GM21526 (cell line): ENCODE data around the gene ITIH5.

Experiments
- ATAC-seq: cut with Tn5 transposase; IDR thresholded peaks from one replicate; pipeline ENCODE4 v1.9.1; 2021; ENCODE audit warnings: moderate library complexity; ENCODE audit not compliant: unreplicated experiment, low FRiP score

ITIH5 gene

DNA sequence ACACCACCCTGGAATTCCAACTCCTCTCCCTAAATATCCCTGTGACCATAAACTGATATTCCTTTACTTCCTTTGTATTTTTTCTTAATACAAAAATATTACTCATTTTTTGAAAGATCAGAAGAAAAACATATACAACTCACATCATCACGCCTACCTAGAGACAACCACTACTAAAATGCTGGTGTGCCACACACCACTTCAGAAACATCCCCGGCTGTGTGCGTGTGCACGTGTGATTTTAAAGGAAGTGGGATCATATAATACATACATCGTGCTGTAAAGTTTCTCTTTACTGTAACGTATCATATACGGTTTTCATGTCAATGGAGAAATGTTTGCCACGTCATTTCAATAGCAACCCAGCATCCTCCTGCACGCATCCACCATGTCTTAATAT lies 76.5 kb downstream of the ITIH5 start:
- ATAC-seq, result no peak

DNA sequence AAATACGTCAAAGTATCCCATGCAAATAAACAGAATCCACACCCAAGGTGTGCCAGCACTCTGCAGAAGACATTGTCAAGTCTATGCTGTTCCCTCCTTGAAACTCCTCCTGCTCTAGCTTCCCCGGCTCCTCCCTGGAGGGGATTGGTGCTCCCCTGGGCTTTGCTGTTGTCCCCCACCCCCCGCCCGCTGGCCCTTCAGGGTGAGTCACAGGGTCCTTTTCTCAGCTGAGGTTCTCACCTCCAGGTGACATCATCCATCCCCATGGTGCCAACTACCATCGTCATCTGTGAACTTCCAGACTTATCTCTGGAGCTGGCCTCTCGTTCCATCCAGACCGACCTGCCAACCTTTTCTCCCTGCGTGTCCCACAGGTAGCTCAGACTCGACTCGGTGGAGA lies 77.0 kb downstream of the ITIH5 start:
- ATAC-seq, result no peak

DNA sequence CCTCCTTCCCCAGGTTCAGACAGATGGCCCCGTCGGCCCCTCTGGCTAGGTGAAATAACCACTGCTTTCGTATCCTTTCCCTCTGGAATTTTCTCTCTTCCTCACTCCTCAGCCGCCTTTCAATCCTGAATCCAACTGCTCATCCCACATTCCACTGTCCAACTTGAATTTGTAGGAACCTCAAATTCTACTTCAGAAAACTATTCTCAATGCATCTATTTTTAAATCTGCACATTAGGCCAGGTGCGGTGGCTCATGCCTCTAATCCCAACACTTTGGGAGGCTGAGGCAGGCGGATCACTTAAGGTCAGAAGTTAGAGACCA lies 78.9 kb downstream of the ITIH5 start:
- no peak for ATAC-seq

DNA sequence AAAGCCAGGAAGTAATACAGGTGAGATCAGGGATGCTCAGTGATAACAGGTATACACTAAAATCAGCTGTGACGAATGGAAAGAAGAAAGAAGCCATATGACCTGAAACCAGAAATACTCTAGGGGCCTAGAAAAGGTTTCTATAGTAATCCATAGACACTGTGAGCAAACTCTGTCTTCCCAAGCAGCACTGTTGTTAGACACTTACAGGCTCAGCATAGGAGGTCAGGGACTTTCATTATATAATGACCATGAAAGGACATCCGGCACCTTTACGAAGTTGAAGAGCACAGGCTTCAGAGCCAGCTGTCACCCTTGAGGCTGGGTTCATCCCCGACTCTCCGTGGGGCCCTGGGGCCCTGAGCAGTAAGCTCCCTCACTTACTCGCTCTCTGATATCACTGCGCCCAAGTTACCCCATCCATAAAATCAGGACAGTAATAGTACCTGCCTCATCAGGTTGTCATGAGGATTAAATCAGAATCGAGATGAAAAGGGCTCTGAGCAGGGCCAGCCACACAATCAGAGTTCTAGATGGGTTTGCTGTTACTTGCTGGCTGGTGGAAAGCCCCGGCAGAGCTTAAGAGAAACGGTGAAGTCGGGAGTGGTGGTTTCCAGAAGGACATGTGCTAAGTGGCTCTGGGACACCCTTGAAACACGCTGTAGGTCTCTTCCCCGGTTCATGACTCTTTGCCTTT lies 79.5 kb downstream of the ITIH5 start:
- no peak for ATAC-seq

DNA sequence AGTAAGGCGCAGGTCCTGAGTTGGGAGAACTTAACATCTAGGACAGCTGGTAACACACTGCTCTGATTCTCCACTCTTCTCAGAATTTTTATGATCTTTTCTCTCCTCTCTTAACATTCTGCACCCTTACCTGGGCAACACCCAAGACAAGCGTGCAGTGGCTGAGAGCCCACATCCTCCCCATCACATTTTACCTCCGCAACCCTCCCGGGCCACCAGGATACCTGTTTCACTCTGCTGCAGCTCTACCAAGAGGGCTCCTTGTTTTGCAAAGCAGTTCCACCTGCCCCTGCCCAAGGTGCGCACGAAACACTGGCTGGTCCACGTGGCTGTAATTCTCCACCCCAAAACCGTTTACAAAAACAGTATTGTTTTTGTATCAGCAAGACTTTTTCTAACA lies 81.5 kb downstream of the ITIH5 start:
- ATAC-seq, result no peak

DNA sequence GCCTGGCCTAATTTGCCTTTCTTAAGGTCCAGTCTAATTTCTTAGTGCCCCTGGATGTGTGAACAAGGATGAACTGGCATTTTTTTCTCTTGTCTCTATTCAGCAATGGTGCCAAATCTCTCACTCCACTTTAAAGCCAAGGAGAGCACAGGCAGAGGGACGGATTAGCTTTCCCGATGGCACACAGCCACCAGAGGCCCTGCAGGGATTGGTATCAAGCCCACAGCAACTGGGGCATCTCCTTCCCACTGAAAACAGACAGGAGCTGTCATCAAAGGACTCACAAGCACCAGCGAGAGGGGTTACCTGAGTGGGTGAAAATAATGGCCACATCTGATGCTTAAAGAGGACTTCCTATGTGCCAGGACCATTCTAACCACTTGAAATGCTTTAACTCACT lies 83.1 kb downstream of the ITIH5 start:
- no peak for ATAC-seq

DNA sequence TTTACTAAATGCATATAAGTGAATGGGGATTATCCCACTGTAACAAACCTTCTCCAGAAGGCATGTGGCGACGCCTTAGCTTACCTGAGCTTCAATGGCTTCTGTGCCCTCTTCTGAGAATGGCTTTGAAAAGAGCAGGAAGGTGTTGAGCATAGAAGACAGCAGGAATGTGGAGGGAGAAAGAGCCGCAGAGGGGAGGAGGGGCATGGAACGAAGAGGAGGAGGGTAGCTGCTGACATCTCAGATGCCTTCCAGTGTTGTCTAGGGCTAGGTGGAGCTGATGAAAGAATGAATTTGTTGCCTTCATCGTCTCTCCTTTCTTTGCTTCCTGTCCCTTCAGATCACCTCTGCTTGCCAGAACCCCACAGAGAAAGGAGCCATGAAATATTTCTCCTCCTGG lies 86.2 kb downstream of the ITIH5 start:
- ATAC-seq, result no peak

DNA sequence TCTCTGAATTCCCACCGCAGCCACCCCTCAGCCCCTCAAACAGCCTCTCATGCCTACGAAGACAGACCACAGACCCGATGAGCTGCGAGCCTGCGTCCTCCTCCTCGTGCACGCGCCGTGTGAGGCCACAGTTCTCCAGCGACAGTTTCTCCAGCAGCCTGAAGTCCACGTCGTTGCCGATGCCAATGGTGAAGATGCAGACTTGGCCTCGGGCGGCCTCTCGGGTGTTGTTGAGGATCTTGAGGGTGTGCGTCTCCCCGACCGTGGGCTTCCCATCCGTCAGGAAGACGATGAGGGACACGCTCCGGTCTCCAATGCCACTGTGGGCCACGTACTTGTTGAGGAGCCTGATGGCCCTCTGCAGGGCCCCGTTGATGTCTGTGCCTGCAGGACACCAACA lies 87.1 kb downstream of the ITIH5 start:
- no peak for ATAC-seq

DNA sequence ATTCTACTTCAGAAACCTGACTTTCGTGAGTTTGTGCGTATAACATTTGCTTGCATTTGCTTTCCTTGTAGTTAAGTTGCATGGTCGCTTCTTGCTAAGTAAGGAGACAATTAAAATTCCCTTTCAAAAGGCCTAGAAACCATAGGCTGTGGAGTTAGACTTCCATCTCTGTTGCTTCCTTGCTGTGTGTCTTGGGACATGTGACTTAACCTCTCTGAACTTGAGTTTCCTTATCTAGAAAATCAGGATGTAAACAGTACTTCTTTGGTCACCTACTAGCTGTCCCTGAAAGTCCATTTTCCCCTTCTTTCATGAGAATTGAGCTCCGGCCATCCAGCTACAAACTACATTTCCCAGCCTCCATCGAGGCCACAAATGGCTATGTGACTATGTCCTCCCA lies 89.2 kb downstream of the ITIH5 start:
- no peak for ATAC-seq

DNA sequence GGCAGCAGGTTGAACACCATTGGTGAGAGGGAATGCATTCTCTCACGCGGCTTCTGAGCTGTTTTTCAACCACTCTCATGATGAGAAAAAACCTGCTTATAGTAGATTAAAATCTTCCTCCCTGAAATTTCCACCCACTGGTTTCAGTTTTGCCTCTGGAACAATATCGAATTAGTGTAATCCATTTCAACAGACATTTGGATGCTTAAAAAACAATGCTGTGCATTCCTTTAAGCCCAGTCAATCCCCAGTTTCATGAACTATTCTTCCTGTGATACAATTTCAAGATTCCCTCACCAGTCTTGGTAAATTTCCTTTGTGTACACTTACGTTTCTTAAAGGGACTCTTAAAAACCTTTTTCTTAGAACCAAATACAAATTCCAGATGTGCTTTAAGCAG lies 89.6 kb downstream of the ITIH5 start:
- ATAC-seq, result no peak

DNA sequence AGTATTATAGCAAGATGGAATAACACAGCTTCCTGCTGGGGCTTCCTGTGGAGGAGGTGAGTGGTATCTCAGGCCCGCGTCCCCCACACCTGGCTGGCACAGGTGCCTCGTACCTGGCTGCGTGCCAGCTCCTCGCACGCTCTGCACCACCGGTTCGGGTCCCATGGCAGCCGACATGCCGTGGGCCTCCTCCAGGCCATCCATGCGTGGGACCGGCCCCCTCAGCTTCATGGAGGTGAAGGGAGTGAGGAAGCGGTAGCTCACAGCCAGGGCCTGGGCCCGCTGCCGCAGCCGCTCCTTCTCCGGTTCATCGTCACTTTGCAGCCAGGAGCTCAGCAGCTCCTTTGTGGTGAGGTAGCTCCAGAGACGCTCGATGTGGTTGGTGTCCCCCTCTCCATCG lies 90.4 kb downstream of the ITIH5 start:
- no peak for ATAC-seq

DNA sequence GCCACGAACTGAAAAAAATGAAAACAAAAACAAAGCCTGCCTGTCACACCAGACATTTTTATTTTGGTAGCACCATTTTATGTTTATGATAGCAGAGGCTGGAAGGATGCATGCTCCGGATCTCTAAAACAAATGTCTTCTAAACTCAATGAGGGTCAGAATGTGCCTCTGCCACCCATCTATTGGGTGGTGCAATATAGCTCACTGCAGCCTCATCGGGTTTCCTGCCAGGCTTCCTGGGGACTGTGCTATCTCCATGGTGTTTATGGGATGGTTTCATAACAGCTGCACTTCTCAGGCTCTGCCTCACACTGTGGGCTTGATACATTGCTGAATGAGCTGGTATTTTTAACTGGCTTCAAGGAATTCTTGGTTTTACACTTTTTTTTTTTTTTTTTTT lies 94.4 kb downstream of the ITIH5 start:
- no peak for ATAC-seq

DNA sequence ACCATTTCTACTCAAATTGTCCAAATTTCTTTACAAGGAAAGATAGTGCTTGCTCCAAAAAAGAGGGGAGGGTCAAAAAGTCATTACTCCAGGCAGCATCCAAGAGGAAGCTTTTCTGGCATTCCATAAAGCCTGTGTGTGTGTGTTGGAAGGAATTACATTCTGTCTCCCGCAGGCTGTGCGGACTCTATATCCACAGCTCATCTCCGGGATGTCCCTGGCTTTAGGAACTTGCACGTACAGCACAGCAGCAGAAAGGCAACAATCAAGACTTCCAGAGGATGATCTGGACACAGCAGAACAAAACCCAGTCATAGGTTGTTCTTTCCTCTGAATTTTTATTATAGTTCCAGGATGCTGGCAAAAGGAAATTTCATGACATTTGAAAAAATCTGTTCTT lies 94.8 kb downstream of the ITIH5 start:
- no peak for ATAC-seq

DNA sequence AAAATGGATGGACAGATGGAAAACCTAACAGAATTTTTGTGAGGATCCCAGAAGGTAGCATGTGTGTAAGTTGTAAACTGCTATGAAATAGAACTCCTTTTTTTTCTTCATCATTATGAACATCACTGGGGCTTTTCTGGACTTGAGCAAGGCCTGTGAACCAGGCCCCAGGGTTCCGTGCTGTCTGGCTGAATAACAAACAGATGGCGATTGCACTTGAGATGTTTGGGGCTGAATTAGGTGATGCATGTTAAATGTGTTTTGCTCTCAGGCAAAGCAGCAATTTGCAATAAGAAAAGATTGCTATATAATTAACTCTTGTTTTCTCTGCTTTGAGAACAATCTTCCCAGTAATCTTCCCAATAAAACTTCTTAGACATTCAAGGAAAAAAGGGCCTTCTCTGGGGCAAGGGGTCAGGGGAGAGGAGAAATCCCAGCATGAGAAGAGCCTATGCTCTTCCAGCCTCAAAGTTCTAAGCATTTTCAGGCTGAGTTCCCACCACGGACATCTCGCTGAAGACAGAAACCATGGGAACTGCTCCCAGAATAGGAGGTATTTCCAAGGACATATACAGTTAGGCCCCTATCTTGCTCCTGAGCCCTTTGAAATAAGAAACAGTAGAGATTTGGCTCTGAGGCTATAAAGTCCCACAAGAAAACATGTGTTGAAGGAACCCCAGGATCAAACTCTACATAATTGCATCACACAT lies 98.7 kb downstream of the ITIH5 start:
- no peak for ATAC-seq

DNA sequence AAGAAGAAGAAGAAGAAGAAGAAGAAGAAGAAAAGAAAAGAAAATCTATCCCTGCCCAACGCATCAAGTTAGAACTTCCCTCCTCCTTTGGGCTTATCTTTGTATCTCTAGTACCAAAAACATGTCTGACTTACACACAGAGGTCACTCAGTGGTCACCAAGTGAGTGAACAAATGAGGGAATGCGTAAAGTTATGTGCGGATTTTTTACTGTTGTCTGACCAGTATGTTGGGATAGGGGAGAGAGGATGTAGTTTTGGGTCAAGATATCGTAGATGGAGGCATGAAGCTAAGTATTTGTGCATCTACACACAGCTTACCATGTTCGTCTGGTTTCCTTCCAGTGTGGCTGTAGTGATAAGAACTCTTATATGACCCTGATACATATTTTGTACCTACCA lies 99.9 kb downstream of the ITIH5 start:
- no peak for ATAC-seq

DNA sequence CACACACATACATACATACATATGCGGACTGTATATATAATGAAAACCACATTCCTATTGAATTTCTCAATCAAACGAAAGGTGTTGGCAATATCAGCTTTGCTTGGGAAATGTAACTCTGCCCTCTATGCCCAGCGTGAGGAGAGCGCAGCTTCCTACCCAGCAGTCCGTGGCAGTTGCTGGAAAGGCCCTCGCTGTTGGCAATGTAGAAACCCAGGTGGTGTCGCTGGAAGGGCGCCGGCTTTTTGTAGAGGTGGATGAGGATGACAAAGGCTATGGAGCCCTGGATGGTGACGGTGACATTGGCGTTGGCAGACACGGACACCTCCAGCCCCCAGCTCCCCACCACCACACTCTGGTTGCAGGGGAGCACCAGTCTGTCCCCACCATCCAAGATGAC lies 100.9 kb downstream of the ITIH5 start:
- ATAC-seq, result no peak

DNA sequence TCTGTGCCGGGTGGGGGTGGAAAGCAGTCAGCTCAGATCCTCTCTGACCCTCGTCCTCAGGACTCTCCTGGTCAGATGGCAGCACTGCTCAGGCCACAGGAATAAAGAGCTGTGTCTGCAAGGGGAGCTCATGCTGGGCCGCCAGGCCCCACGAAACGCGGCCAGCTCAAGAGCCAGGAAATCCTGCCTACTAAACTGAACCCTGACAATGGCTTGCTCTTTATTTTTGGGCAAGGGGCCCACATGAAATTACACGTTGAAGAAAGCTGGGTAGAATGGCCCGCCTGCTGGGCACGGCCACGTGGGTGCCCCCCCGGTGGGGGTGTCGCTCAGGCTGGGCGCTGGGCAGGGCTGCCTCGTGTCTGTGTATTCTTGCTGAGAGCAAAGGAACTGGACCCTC lies 103.0 kb downstream of the ITIH5 start:
- no peak for ATAC-seq

DNA sequence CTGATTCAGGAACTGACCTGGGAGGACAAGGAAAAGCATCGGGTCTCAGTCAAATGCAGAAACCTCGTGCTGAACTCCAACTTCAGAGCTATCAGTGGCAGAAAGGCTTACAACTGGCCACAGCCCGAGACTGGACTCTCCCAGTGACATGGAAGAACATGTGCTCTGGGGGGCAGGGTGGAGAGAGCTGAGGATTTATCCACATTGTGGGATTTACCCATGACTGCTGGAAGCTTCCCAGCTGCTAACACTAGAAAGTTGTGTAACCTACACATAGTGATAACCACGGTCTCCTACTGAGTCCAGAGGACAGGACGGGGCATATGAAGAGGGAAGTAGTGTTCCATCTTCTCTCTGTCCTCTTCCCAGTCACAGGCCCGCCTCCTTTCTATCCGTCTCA lies 103.4 kb downstream of the ITIH5 start:
- ATAC-seq, result no peak

DNA sequence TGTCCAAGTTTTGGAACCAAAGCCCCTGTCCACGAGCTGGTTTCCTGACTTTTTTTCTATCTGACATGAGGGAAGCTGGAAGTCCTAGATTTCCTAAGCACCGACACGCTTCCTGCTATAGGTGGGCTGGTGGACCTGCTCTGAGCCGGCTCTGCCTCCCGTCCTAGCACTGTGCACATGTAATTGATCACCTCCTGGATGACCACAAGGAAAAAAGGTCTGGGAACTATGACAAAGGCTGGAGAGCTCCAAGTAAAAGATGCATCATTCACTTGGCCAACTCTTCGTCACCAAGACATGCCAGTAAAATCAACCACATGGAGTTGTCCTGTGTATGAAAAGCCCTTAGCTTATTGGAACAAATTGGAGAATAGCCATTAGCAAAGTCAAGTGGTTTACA lies 104.8 kb downstream of the ITIH5 start:
- no peak for ATAC-seq

DNA sequence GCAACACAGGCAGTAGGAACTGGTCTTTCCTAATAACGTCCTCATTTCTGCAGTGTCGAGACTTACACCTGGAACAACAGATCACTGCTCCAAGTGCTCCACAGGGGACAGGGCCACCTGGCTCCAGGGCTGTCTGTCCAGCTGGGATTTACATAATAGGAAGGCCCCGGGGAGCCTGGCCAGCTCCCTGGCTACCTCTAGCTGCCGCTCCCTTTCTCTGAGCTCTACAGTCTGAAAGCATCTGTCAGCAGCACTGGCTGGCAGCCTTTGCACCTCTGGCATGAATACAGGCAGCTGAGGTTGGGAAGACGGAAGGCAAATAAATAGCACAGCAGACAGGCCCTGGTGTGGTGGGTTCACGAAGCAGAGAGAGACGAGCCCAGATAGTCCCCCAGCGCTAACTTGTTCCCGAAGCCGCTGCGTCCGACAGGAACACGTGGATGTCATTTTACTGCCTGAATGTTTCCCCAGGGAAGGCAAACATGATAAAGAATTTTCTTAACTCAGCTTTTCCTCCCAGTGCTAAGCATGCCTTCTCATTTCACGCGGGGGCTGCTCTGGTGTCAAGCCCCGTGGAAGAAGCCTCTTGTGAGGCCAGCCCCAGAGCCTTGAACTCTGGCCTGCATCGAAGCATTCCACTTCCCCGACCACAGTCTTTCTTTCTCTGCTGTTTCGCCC lies 105.4 kb downstream of the ITIH5 start:
- ATAC-seq, result no peak

DNA sequence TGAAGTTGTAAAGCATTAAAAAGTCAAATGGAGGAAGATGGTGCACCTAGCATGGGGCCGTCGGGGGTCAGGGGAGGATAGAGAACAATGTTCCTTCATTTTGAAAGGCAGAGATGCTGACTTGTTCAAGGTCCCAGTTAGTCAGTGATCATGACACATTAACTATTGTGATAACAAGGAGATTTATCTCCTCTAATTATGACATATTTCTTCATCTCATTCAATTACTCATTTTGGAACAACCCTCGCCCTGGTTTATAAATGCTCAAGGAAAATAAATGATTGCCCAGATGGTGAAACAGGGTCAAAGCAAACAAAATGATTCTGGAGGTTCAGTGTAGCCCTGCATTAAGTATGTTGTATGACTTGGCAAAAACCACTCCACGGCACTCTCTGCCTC lies 106.2 kb downstream of the ITIH5 start:
- ATAC-seq, result no peak

DNA sequence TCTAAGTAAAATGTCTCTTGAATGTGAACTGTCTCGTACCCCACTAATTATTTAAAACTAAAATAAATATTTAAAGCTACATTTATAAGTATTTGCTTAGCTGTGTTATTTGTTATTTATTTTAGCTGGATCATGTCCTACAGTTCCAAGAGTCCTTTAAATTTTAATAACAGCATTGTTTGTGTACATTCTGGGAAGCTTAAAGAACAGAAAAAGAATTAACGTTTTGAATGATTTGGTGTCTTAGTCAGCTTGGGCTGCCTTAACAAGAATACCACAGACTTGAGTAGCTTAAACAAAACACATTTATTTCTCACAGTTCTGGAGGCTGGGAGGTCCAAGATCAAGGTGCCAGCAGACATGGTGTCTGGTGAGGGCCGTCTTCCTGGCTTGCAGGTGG lies 107.4 kb downstream of the ITIH5 start:
- ATAC-seq, result no peak
